Epithelial cell of esophagus (primary cell): Measurements from ENCODE around the gene TNKS1BP1.

Experiments
- DNase-seq: peaks from one replicate; pipeline ENCODE4 v3.0.0; 2010; ENCODE audit warnings: low read depth
- H3K4me3 ChIP-seq: 2 replicates; pipeline ENCODE4 v1.5.1; 2011; ENCODE audit warnings: mild to moderate bottlenecking, low read length, control low read depth
- CTCF ChIP-seq: IDR thresholded peaks from 2 replicates; pipeline ENCODE4 v1.5.1; 2011; ENCODE audit warnings: low read depth, mild to moderate bottlenecking, low read length, control low read depth, inconsistent platforms; ENCODE audit not compliant: insufficient read depth; ENCODE audit errors: missing control alignments

Gene TNKS1BP1

GRCh38 chr11:57276169-57276970, 48.4 kb downstream of the TNKS1BP1 start:
- DNase-seq, result no peak
- no peak overlapping the region for H3K4me3 ChIP-seq
- TF ChIP-seq CTCF, result no peak

- H3K4me3 ChIP-seq, result no peak overlapping the region
- no peak for TF ChIP-seq CTCF
- no peak for DNase-seq
Measured at GRCh38 chr11:57275582-57275981, 49.2 kb downstream of the TNKS1BP1 start.

- TF ChIP-seq CTCF, result no peak
- no peak for DNase-seq
- no peak overlapping the region for H3K4me3 ChIP-seq
Measured at GRCh38 chr11:57274904-57275498, 49.8 kb downstream of the TNKS1BP1 start.

GRCh38 chr11:57273448-57274058, 51.2 kb downstream of the TNKS1BP1 start:
- no peak for TF ChIP-seq CTCF
- no peak overlapping the region for H3K4me3 ChIP-seq
- peak; percentile 95 for DNase-seq

- no peak for TF ChIP-seq CTCF
- H3K4me3 ChIP-seq, result no peak overlapping the region
- DNase-seq, result no peak
Measured at GRCh38 chr11:57269571-57270021, 55.2 kb downstream of the TNKS1BP1 start.

- H3K4me3 ChIP-seq, result no peak overlapping the region
- DNase-seq, result no peak
- no peak for TF ChIP-seq CTCF
Measured at GRCh38 chr11:57266157-57266556, 58.6 kb downstream of the TNKS1BP1 start.
